ENCODE measurements around the gene FCN1.

Gene FCN1

DNA sequence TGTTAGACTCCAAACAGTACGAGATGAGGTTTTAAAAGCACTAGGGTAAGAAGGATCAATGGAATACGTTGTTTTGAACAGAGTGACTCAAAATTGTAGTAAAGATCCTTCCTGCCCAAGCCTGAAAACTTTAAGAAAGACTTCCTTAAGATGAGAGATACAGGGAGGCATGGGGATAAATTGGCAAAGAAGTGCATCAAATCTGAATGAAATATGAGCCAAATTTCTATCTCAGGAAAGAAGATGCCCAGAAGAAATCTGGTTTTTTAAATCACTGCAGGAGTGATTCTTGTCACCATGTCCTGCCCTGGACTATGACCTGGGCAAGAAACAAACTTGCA, 22.2 kb downstream of the FCN1 start:
- H3K27ac ChIP-seq, result no peak overlapping the region
- TF ChIP-seq, protein P1, sequence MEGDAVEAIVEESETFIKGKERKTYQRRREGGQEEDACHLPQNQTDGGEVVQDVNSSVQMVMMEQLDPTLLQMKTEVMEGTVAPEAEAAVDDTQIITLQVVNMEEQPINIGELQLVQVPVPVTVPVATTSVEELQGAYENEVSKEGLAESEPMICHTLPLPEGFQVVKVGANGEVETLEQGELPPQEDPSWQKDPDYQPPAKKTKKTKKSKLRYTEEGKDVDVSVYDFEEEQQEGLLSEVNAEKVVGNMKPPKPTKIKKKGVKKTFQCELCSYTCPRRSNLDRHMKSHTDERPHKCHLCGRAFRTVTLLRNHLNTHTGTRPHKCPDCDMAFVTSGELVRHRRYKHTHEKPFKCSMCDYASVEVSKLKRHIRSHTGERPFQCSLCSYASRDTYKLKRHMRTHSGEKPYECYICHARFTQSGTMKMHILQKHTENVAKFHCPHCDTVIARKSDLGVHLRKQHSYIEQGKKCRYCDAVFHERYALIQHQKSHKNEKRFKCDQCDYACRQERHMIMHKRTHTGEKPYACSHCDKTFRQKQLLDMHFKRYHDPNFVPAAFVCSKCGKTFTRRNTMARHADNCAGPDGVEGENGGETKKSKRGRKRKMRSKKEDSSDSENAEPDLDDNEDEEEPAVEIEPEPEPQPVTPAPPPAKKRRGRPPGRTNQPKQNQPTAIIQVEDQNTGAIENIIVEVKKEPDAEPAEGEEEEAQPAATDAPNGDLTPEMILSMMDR (IDR thresholded peaks at IDR 0.05), result no peak
- no peak for TF ChIP-seq ZFX (IDR thresholded peaks at IDR 0.05; ENCODE audit: borderline replicate concordance)

DNA sequence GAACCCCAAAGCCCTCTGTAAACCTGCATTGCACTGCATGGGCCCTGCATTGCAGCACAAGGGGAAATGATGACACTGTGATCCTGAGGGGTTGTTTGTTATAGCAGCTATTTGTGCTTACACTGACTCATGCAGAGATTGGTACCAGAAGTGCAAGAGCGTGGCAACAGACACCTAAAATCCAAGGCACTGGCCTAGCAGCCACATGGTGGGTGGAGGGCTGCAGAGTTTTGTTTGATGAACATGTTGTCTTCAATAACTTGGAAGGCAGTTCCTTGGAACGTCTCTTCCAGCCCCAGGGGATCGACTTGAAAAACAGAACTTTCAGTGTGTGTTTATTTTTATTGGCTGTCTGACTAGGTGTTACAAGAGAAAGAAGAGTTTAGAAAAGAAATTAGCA, 22.6 kb downstream of the FCN1 start:
- H3K27ac ChIP-seq, result no peak overlapping the region
- TF ChIP-seq, protein P1 (IDR thresholded peaks at IDR 0.05), result no peak
- TF ChIP-seq ZFX (IDR thresholded peaks at IDR 0.05; ENCODE audit: borderline replicate concordance), result no peak

DNA sequence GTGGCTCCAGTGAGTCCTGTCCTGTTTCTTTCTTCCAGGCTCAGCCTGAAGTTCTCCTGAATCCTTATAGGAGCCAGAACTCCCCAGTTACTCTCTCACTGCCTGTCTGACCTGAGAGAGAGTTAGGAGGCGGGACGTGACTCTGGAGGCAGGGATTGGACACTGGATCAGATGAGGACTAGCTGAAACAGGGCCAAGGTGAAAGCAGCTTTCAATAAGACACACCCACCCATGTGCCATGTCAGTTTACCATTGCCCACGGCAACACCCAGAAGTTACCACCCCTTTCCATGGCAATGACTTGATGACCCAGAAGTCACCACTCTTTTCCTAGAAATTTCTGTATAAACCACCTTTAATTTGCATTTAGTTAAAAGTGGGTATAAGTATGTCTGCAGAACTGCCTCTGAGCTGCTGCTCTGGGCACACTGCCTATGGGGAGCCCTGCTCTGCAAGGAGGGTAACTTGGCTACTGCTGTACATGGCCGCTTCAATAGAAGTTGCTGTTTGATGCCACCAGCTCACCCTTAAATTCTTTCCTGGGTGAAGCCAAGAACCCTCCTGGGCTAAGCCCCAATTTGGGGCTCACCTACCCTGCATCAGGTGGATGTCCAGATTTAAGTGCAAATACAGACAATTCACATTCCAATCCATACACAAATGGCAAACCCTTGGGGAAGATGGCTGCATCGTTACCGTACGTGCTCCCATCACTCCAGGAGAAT, 23.4 kb downstream of the FCN1 start:
- no peak overlapping the region for H3K27ac ChIP-seq
- TF ChIP-seq, protein P1 (IDR thresholded peaks at IDR 0.05), result no peak
- no peak for TF ChIP-seq ZFX (IDR thresholded peaks at IDR 0.05; ENCODE audit: borderline replicate concordance)

DNA sequence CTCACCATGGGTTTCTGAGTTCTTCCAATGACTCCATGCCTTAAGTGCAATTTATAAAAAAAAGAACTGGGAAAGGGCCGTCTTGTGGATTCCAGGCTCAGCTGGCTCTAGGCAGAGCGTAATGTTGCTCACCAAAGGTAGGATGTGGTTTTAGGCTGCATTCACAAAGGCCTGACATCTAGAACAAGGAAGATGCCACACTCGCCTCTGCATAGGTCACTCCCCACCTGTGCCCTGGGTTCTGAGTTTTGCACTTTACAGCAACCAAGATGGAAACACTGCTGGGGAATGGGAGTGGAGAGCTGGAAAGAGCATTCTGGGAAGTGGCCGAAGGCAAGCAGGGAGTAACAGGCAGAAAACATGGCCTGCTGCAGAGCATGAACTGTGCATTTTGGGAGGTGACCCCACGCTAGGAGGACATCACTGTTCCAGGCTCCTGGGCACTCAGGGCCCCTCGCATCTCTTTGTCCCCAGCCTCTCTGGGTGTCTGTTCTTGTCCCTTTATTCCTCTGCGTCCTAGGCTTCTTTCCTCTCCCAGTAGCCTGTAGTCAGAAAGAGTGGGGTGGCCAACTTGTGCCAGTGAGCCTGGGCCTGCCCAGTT, 24.8 kb downstream of the FCN1 start:
- no peak overlapping the region for H3K27ac ChIP-seq
- TF ChIP-seq, protein P1 (IDR thresholded peaks at IDR 0.05), result no peak
- no peak for TF ChIP-seq ZFX (IDR thresholded peaks at IDR 0.05; ENCODE audit: borderline replicate concordance)

DNA sequence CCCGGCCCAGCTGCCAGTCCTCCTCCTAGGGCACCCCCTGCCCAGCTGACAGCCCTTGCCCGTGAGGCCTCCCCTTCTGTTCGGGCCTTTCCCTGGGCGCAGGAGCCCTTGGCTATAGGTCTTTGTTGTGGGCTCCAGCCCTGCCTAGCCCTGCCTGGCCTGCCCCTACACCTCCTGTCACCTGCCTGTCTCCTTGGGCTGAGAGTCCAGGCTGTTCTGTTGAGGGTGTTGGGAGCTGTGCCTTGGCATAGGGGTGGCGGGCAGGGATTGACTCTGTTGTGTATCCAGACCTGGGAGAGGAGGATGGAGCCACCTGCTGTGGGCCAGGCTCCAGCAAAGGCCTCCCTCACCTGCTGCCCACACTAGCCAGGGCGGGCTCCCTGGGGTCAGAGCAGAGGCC, 25.5 kb downstream of the FCN1 start:
- no peak overlapping the region for H3K27ac ChIP-seq
- TF ChIP-seq, protein P1 (IDR thresholded peaks at IDR 0.05), result no peak
- no peak for TF ChIP-seq ZFX (IDR thresholded peaks at IDR 0.05; ENCODE audit: borderline replicate concordance)

- H3K27ac ChIP-seq, result no peak overlapping the region
- TF ChIP-seq, protein P1 (IDR thresholded peaks at IDR 0.05), result no peak
- no peak for TF ChIP-seq ZFX (IDR thresholded peaks at IDR 0.05; ENCODE audit: borderline replicate concordance)
Observed at GRCh38 chr9:134891713-134892112, 26.0 kb downstream of the FCN1 start.

DNA sequence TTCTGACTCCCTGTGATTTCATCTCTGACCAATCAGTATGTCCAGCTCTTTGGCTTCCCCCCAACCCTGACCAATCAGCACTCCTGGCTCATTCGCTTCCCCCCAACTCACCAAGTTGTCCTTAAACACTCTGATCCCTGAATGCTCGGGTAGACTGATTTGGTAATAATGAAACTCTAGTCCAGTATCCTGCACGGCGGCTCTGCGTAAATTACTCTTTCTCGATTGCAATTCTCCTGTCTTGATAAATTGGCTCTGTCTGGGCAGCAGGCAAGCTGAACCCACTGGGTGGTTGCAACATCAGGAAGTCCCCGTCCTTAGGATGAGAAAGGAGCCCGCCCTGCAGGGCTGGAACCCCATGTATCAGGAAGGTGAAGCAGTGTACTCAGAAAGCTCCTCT, 26.7 kb downstream of the FCN1 start:
- no peak overlapping the region for H3K27ac ChIP-seq

More for the DNA sequence above, 26.7 kb downstream of the FCN1 start:
- TF ChIP-seq, protein P1 (IDR thresholded peaks at IDR 0.05), result no peak
- no peak for TF ChIP-seq ZFX (IDR thresholded peaks at IDR 0.05; ENCODE audit: borderline replicate concordance)
